ENCODE measurements around the gene ADARB1. TPM values are rescaled to one million over a fixed set of nuclear protein-coding genes. Genes with fewer than 3 reads are reported as not detected.

ADARB1 gene
- total RNA-seq, 4 donors from 2014 or later, result 12.1 to 32.4 (median 14.4) TPM

DNA sequence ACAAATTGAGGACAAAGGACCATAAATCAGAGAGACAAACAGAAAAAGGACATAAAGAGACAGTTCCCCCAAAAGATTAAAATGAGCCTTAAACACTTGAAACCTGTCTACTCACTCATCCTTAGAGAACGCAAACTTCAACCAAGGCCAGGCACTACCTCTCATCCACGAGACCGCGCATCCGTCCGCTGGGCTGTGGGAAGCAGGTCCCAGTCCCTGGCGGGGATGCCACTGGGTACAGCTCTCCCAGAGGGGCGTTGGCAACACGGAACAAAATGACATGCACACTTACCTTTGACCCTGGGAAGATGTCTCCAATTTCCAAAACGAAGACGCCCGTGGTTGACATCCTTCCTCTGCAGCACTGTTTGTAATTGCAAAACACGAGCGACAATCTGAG is 16.5 kb upstream of the ADARB1 start:
- TF ChIP-seq, protein P1, sequence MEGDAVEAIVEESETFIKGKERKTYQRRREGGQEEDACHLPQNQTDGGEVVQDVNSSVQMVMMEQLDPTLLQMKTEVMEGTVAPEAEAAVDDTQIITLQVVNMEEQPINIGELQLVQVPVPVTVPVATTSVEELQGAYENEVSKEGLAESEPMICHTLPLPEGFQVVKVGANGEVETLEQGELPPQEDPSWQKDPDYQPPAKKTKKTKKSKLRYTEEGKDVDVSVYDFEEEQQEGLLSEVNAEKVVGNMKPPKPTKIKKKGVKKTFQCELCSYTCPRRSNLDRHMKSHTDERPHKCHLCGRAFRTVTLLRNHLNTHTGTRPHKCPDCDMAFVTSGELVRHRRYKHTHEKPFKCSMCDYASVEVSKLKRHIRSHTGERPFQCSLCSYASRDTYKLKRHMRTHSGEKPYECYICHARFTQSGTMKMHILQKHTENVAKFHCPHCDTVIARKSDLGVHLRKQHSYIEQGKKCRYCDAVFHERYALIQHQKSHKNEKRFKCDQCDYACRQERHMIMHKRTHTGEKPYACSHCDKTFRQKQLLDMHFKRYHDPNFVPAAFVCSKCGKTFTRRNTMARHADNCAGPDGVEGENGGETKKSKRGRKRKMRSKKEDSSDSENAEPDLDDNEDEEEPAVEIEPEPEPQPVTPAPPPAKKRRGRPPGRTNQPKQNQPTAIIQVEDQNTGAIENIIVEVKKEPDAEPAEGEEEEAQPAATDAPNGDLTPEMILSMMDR (IDR thresholded peaks at IDR 0.05; ENCODE audit: low read depth), result no peak

DNA sequence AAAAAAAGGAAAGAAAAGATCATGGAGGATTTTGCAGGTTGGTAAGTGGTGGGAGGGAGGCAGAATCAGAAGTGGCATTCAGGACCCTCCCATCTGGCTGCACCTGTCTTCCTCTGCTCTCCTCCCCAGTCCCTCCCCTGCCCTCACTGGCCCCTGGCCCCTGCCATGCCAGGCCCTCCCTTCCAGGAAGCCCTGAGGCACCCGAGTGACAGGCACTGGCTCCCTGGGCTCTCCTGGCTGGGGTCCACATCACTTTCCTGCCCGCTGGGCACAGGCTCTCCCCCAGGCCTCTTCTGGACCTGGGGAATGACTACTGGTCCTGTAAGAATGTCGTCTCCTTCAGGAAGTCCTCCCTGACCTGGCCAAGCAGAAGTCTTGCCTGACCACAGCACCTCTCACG is 15.3 kb upstream of the ADARB1 start:
- TF ChIP-seq, protein P1 (IDR thresholded peaks at IDR 0.05; ENCODE audit: low read depth), result no peak

DNA sequence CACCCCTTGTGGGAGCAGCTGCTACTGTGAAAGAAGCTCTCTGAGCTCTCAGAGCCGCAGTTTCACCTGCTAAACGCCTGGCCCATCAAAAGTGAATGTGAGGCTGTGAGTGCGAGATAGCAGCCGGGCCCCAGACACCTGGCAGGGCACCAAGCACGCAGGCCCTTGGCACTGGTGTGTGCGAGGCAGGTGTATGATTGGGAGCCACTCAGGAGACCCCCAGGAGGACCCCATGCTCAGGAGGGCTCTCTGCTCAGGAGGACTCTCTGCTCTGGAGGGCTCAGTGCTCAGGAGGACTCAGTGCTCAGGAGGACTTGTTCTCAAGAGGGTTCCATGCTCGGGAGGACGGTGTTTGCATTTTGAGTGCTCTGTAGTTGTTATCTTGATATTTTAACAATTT is 14.3 kb upstream of the ADARB1 start:
- TF ChIP-seq, protein P1 (IDR thresholded peaks at IDR 0.05; ENCODE audit: low read depth), result no peak

DNA sequence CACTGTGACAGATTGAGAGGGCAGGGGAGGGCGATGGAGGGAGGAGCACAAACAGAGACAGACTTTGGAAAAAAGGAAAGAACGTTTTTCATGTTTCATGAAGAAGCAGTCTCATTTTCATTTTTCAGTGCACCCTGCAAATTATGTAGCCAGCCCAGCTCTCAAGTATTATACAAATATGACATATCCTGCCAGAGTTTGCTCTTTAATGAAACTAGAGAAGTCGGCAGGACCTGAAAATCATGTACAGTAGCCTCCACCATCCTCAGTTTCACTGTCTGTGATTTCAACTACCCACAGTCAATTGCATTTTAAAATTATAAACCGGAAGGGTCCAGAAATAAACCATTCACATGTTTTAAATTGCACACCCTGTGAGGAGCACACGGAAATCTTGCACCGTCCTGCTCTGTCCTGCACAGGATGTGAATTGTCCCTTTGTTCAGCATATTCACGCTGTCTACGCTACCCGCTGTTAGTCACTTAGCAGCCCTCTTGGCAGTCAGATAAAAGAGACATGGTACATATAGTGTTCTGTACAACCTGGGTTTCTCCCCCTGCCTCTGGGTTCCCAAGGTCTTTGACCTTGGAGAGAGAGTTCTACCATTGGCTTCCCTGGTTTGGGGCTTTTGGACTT is 13.6 kb upstream of the ADARB1 start:
- TF ChIP-seq, protein P1 (IDR thresholded peaks at IDR 0.05; ENCODE audit: low read depth), result no peak

DNA sequence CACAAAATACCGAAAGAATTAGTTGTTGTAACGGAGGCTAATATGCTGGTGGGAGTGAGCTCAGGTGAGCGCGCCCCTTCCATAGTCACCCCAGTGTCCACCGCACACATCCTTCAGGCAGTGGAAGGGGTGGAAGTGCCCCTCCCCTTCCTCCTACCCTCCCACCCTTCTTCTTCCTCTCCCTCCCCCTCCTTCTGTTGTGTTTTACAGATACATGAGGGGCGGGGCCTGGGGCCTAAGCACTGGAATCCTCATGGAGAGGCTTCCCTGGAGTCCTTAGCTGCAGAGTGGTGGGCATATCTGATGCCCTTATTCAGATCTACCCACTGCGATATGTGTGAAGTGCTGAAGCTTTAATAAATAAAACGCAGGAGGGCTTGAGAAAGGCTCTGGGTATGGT is 10.3 kb upstream of the ADARB1 start:
- TF ChIP-seq, protein P1 (IDR thresholded peaks at IDR 0.05; ENCODE audit: low read depth), result no peak

DNA sequence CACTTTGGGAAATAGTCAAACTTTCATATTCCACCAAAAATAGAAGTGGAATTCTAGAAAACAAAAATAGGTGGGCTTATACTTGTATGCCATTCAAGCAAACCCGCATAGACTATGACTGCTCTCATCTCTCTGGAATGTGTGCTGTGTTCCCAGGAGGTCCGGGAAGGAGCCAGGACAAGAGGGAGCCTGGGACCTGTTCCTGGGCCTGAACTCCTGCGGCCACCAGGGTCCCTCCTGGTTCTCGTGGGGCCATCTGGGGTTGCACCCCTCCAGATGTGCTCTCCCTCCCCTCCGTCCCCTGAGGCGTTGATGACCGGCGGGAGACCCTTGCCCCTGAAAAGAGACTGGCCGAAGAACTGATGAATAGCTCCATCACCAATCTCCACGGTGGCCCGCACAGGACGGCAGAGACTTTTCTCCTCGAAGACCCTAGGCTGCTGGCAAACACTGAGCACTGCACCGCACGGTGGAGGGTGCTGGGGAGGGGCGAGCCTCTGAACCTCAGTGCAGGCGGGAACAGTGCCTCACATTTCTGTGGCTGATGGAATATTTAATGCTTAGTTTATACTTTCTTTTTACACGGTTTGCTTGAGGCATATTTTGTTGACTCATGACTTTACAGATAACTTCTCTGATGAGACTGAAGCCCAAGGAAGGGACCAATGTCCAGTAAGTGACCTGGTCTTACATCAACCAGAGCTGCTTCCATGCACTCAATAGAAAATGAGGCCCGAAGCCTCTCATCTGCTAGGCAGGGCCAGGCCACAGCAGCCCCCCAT is 9.6 kb upstream of the ADARB1 start:
- TF ChIP-seq, protein P1 (IDR thresholded peaks at IDR 0.05; ENCODE audit: low read depth), result no peak

DNA sequence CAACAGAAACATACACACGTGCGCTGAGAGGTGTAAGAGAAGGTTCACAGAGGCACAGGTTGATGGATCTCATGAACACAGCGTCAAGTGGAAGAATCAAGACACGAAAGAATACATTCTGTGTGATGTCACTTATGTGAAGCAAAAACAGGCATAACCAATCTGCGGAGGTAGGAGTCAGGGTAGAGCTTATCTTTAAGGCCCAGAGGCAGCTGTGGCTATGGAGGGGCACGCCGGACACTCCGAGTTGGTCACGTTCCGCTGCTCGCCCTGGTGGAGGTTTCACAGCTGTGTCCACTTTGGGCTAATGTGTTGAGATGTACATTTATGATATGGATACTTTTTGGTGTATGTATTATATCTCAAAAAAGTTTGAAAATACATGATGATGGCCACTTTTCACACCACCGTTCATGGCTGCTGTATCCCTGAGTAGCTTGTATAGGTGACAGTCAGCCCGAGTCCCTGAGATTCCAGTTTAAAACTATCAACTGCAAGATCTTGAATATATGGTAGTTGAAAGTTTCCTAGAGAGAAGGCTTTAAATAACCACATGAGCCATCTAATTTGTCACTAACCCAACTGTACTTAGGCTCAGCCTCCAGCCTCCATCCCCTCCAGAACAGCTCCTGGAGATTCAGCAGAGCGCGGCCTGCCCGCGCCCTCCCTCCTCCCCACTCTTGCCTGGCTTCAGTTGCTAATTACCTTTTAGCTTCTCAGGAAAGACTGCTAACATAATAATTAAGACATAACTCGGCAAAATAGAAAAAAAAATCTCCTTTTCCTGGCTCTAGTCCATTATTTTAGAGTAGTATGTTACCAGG is 6.7 kb upstream of the ADARB1 start:
- TF ChIP-seq, protein P1 (IDR thresholded peaks at IDR 0.05; ENCODE audit: low read depth), result no peak
